ENCODE results near the gene HNRNPA1. TPM values are rescaled to one million over a fixed set of nuclear protein-coding genes. Genes with fewer than 3 reads are reported as not detected.
A peak's percentile ranks its signal among the peaks of the same experiment; 100 is the strongest.

HNRNPA1 gene
- total and polyA plus RNA-seq, 9 of the 15 experiments (the other 6 are each of a cell fraction or from before 2014, with no cell fraction given), result 1,166 to 2,703 (median 1,815) TPM

DNA sequence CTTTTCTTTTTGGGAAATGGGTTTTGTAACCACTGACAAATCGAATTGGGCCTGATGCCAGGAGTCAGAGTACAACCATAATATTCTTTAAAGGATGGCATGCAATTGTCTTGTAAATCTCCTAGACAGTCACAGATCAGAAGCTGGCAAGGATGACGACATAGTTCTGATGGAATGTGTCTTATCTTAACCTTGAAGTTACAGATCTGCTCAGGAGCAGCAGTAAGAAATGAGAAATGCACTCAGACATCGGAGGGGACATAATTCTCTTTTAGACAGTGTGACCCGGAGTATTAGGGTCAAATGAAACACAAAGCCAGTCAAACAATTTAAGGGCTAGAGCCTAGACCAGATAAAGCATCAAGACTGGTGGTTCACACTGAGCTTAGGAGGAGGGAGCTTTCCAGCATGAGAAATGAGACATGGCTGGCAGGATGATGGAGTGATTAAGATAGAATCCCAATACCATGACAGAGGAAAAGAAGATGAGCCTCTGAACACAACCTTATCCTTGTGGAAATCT lies 18.1 kb upstream of the HNRNPA1 start (continued):
- TF ChIP-seq, protein P1, sequence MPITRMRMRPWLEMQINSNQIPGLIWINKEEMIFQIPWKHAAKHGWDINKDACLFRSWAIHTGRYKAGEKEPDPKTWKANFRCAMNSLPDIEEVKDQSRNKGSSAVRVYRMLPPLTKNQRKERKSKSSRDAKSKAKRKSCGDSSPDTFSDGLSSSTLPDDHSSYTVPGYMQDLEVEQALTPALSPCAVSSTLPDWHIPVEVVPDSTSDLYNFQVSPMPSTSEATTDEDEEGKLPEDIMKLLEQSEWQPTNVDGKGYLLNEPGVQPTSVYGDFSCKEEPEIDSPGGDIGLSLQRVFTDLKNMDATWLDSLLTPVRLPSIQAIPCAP (CRISPR knock-in tag; IDR thresholded peaks at IDR 0.05; ENCODE audit: borderline replicate concordance), result no peak
- TF ChIP-seq, protein P2, sequence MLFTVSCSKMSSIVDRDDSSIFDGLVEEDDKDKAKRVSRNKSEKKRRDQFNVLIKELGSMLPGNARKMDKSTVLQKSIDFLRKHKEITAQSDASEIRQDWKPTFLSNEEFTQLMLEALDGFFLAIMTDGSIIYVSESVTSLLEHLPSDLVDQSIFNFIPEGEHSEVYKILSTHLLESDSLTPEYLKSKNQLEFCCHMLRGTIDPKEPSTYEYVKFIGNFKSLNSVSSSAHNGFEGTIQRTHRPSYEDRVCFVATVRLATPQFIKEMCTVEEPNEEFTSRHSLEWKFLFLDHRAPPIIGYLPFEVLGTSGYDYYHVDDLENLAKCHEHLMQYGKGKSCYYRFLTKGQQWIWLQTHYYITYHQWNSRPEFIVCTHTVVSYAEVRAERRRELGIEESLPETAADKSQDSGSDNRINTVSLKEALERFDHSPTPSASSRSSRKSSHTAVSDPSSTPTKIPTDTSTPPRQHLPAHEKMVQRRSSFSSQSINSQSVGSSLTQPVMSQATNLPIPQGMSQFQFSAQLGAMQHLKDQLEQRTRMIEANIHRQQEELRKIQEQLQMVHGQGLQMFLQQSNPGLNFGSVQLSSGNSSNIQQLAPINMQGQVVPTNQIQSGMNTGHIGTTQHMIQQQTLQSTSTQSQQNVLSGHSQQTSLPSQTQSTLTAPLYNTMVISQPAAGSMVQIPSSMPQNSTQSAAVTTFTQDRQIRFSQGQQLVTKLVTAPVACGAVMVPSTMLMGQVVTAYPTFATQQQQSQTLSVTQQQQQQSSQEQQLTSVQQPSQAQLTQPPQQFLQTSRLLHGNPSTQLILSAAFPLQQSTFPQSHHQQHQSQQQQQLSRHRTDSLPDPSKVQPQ (CRISPR knock-in tag; IDR thresholded peaks at IDR 0.05; ENCODE audit: borderline replicate concordance), result no peak
- TF ChIP-seq HLTF (IDR thresholded peaks at IDR 0.05), result no peak

DNA sequence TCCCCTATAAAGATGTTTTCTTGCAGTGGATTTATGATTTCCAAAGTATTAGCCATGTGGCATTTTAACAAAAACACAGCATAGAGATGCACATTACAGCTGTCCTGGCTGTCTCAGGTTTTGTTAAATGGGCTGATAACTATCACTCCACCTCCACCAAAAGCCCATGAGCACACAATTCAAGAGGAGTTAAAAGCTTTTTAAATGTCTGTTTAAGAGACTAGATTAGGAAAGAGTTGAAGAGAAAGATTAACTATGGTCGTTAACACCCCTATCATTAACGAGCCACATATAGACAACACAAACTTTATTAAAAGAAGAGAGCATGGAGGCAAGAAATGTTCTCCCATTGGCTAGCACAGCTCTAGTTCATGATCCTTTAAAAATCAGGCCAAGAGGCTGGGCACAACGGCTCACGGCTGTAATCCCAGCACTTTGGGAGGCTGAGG lies 15.1 kb upstream of the HNRNPA1 start:
- in situ Hi-C loops (cut with MboI), result no loop called here
- no peaks in the 10 kb centered on the region for H4K20me1 ChIP-seq (replicated peaks; ENCODE audit: control insufficient read depth, insufficient read depth, low read length)
- H3K4me2 ChIP-seq (ENCODE audit: insufficient read depth, low read length), result peak overlapping the region; percentile 14; the same call in 1 of the 2 replicates
- ChIA-PET CTCF (ENCODE audit: low intra/inter-chr PET ratio) (no interaction called here), POLR2A (interaction anchor here (0.6 to 6.5 kb wide), 9 partner anchors 8 to 40 kb away, joined by 3 to 58 read pairs (median 4); partner anchors contain the start of genes CBX5 and HNRNPA1)
- no TSS peak for BruUV-seq (replicated peaks)
- H3K27ac ChIP-seq (ENCODE audit: extremely low read depth, low read depth, low read length), result peak overlapping the region; percentile 16; the same call in 1 of the 3 replicates
- intact Hi-C loops (cut with micrococcal nuclease), result no loop called here
- H3K9me3 ChIP-seq (replicated peaks; ENCODE audit: control insufficient read depth, insufficient read depth, low read depth, low read length), result no peaks in the 10 kb centered on the region
- ATAC-seq, result peak; percentile 17
- no peak overlapping the region for H3K4me3 ChIP-seq
- H3K27me3 ChIP-seq (ENCODE audit: control insufficient read depth in 2 of 2, insufficient read depth in 2 of 2, low read length in 2 of 2), result no peaks in the 10 kb centered on the region
- no peaks in the 10 kb centered on the region for H3K9me1 ChIP-seq (ENCODE audit: control insufficient read depth, insufficient read depth, low read length)
- H3K9ac ChIP-seq (ENCODE audit: insufficient read depth in 1 of 2, low read depth in 2 of 2, low read length in 2 of 2), result peak overlapping the region in 1 of 2 experiments; percentile 77; a peak in 1 of 4 replicates
- no peak for FAIRE-seq
- no peak for DNase-seq (ENCODE audit: extremely low read depth in 1 of 4, low spot score in 3 of 4)
- H2AFZ ChIP-seq (ENCODE audit: low read depth, low read length), result peak overlapping the region; percentile 20; the same call in 1 of the 2 replicates
- peaks cover 29% of the 10 kb centered on the region for H3K79me2 ChIP-seq (ENCODE audit: control insufficient read depth, insufficient read depth, low read length)
- no peaks in the 10 kb centered on the region for H3K36me3 ChIP-seq (ENCODE audit: control insufficient read depth, insufficient read depth, low read length)
- 7% methylated on average over 4 of the region's 4 CpGs for WGBS (ENCODE audit: insufficient coverage, low coverage, missing lambda C conversion rate)
- H3K4me1 ChIP-seq (replicated peaks in 1 of 2; ENCODE audit: control insufficient read depth in 2 of 2, insufficient read depth in 2 of 2, low read length in 2 of 2), result peaks cover 25 to 26% of the 10 kb centered on the region in 2 experiments; a peak in 4 of 5 replicates
- TF ChIP-seq, protein P3, sequence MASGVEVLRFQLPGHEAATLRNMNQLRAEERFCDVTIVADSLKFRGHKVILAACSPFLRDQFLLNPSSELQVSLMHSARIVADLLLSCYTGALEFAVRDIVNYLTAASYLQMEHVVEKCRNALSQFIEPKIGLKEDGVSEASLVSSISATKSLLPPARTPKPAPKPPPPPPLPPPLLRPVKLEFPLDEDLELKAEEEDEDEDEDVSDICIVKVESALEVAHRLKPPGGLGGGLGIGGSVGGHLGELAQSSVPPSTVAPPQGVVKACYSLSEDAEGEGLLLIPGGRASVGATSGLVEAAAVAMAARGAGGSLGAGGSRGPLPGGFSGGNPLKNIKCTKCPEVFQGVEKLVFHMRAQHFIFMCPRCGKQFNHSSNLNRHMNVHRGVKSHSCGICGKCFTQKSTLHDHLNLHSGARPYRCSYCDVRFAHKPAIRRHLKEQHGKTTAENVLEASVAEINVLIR (CRISPR knock-in tag; IDR thresholded peaks at IDR 0.05), result no peak
- TF ChIP-seq, protein P4, sequence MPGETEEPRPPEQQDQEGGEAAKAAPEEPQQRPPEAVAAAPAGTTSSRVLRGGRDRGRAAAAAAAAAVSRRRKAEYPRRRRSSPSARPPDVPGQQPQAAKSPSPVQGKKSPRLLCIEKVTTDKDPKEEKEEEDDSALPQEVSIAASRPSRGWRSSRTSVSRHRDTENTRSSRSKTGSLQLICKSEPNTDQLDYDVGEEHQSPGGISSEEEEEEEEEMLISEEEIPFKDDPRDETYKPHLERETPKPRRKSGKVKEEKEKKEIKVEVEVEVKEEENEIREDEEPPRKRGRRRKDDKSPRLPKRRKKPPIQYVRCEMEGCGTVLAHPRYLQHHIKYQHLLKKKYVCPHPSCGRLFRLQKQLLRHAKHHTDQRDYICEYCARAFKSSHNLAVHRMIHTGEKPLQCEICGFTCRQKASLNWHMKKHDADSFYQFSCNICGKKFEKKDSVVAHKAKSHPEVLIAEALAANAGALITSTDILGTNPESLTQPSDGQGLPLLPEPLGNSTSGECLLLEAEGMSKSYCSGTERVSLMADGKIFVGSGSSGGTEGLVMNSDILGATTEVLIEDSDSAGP (CRISPR knock-in tag; IDR thresholded peaks at IDR 0.05), result no peak
- no peak for TF ChIP-seq GABPB1 (CRISPR knock-in tag; IDR thresholded peaks at IDR 0.05)
- TF ChIP-seq CTBP1 (IDR thresholded peaks at IDR 0.05; ENCODE audit: borderline replicate concordance), result no peak
- no peak for TF ChIP-seq MTA1 (IDR thresholded peaks at IDR 0.05; ENCODE audit: borderline replicate concordance)
- no peak for TF ChIP-seq EP300 (IDR thresholded peaks at IDR 0.05; ENCODE audit: low read length)
- TF ChIP-seq DNMT1 (IDR thresholded peaks at IDR 0.05), result no peak
- TF ChIP-seq KLF16 (IDR thresholded peaks at IDR 0.05), result no peak
- peak; percentile 43 for TF ChIP-seq MEIS2 (IDR thresholded peaks at IDR 0.05; ENCODE audit: partially characterized antibody)

Data from K562 (cell line).